Mucosa of stomach (tissue), 1 donor: ENCODE results near the gene TBX4.
"Not testable (repeated sequence)": the region's sequence is repeated elsewhere in the genome, so short reads cannot be mapped to it uniquely, and the experiment has no call there.

Source experiments
- H3K27me3 ChIP-seq: one replicate; pipeline ENCODE4 v1.7.0; 2013; ENCODE audit warnings: mild to moderate bottlenecking, low read length; ENCODE audit not compliant: control insufficient read depth, insufficient read depth
- H3K36me3 ChIP-seq: one replicate; pipeline ENCODE4 v1.7.0; 2013; ENCODE audit warnings: low read length; ENCODE audit not compliant: control insufficient read depth, insufficient read depth
- H3K4me1 ChIP-seq: one replicate; pipeline ENCODE4 v1.7.0; 2013; ENCODE audit warnings: mild to moderate bottlenecking, low read length; ENCODE audit not compliant: control insufficient read depth, insufficient read depth
- H3K4me3 ChIP-seq: one replicate; pipeline ENCODE4 v1.7.0; 2013; ENCODE audit warnings: low read length
- H3K9ac ChIP-seq: one replicate; pipeline ENCODE4 v1.7.0; 2013; ENCODE audit warnings: mild to moderate bottlenecking, low read length, moderate library complexity
- H3K9me3 ChIP-seq: one replicate; pipeline ENCODE4 v1.7.0; 2013; ENCODE audit warnings: mild to moderate bottlenecking, low read length, moderate library complexity; ENCODE audit not compliant: control insufficient read depth
- donor health status: Pancreatic carcinoma.

Gene TBX4

GRCh38 chr17:61511480-61512182 lies 59.4 kb downstream of the TBX4 start:
- Histone ChIP-seq H3K36me3 (no peaks in the 10 kb centered on the region), H3K9ac (no peak overlapping the region), H3K4me3 (no peak overlapping the region), H3K4me1 (no peaks in the 10 kb centered on the region), H3K27me3 (no peaks in the 10 kb centered on the region), H3K9me3 (no peaks in the 10 kb centered on the region)

DNA sequence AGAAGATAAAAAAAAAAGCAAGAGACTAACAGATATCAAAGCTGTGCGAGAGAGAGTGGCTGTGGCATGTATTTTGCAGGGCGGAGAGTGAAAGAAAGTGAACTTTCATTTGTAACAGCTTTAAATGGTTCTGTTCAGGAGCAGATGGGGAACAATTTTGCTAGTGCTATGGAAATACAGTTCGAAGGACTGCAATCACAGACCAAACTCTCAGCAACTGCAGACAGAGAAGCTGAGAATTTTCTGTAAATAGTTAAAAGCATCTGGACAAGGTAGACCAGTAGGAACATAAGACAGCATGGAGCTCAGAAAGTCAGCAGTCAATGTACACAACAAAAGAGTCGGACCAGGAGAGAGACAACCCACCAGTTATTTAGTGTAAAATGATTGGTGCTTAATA lies 62.3 kb downstream of the TBX4 start:
- H3K9me3 ChIP-seq = no peaks in the 10 kb centered on the region
- no peak overlapping the region for H3K9ac ChIP-seq
- H3K4me3 ChIP-seq = no peak overlapping the region
- H3K4me1 ChIP-seq = no peaks in the 10 kb centered on the region
- no peaks in the 10 kb centered on the region for H3K36me3 ChIP-seq
- H3K27me3 ChIP-seq = no peaks in the 10 kb centered on the region

GRCh38 chr17:61517265-61517664 lies 65.0 kb downstream of the TBX4 start:
- no peaks in the 10 kb centered on the region for H3K36me3 ChIP-seq

GRCh38 chr17:61517843-61518606 lies 65.8 kb downstream of the TBX4 start:
- H3K27me3 ChIP-seq = no peaks in the 10 kb centered on the region
- H3K4me1 ChIP-seq = no peaks in the 10 kb centered on the region
- H3K9me3 ChIP-seq = no peaks in the 10 kb centered on the region
- H3K9ac ChIP-seq = no peak overlapping the region
- no peaks in the 10 kb centered on the region for H3K36me3 ChIP-seq
- no peak overlapping the region for H3K4me3 ChIP-seq

More at GRCh38 chr17:61517265-61517664, 65.0 kb downstream of the TBX4 start:
- no peaks in the 10 kb centered on the region for H3K9me3 ChIP-seq
- H3K4me3 ChIP-seq = no peak overlapping the region
- H3K4me1 ChIP-seq = no peaks in the 10 kb centered on the region
- no peaks in the 10 kb centered on the region for H3K27me3 ChIP-seq
- H3K9ac ChIP-seq = no peak overlapping the region

DNA sequence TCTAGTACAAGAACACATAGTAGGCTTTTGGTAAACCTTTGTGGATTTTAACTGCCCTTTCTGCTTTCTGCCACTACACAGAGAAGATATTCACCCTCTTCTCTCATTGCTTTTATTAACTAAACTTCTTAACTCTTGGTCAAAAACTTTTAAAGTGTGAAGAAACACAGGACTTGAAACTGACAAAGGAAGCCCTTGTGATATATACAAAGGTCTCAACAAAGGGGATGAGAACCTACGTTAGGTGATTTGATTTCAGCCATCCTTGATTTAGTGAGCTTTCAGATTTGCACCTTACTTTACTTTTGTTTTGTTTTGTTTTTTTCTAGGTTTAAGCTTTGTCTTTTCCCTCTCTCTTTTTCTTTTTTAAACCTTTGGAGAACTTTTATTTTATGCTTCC lies 66.9 kb downstream of the TBX4 start:
- Histone ChIP-seq H3K4me3 (no peak overlapping the region), H3K36me3 (no peaks in the 10 kb centered on the region), H3K9ac (no peak overlapping the region), H3K27me3 (no peaks in the 10 kb centered on the region), H3K9me3 (no peaks in the 10 kb centered on the region), H3K4me1 (no peaks in the 10 kb centered on the region)

GRCh38 chr17:61519754-61520440 lies 67.7 kb downstream of the TBX4 start:
- Histone ChIP-seq H3K4me3 (no peak overlapping the region), H3K9ac (no peak overlapping the region), H3K9me3 (no peaks in the 10 kb centered on the region), H3K4me1 (no peaks in the 10 kb centered on the region), H3K36me3 (no peaks in the 10 kb centered on the region), H3K27me3 (no peaks in the 10 kb centered on the region)

GRCh38 chr17:61520897-61521296 lies 68.7 kb downstream of the TBX4 start:
- H3K9me3 ChIP-seq = no peaks in the 10 kb centered on the region
- no peak overlapping the region for H3K9ac ChIP-seq
- H3K4me3 ChIP-seq = no peak overlapping the region
- H3K27me3 ChIP-seq = peaks cover 3% of the 10 kb centered on the region
- H3K36me3 ChIP-seq = no peaks in the 10 kb centered on the region
- no peaks in the 10 kb centered on the region for H3K4me1 ChIP-seq

DNA sequence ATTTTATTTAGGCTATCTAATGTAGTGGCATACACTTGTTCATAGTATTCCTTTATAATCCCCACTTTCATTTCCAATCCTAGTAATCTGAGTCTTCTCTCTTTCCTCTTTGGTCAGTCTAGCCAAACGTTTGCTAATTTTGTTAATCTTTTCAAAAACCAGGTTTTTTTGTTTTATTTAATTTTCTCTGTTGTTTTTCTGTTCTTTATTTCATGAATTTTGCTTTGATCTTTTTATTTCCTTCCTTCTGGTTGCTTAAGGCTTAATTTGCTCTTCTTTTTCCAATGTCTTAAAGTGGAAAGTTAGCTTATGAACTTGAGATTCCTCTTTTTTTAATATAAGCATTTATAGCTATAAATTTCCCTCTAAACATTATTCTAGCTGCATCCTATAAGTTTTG lies 69.9 kb downstream of the TBX4 start:
- no peaks in the 10 kb centered on the region for H3K4me1 ChIP-seq
- no peak overlapping the region for H3K4me3 ChIP-seq
- H3K27me3 ChIP-seq = peaks cover 7% of the 10 kb centered on the region
- H3K9ac ChIP-seq = no peak overlapping the region
- no peaks in the 10 kb centered on the region for H3K9me3 ChIP-seq
- no peaks in the 10 kb centered on the region for H3K36me3 ChIP-seq

- Histone ChIP-seq H3K36me3 (no peaks in the 10 kb centered on the region), H3K9me3 (no peaks in the 10 kb centered on the region), H3K4me1 (no peaks in the 10 kb centered on the region), H3K9ac (no peak overlapping the region), H3K27me3 (peaks cover 7% of the 10 kb centered on the region), H3K4me3 (no peak overlapping the region)
Observed at GRCh38 chr17:61524319-61524718, 72.1 kb downstream of the TBX4 start.

GRCh38 chr17:61527441-61527840 lies 75.2 kb downstream of the TBX4 start:
- H3K4me1 ChIP-seq, H3K9ac ChIP-seq, H3K36me3 ChIP-seq, H3K27me3 ChIP-seq, H3K9me3 ChIP-seq, H3K4me3 ChIP-seq: not testable (repeated sequence)

DNA sequence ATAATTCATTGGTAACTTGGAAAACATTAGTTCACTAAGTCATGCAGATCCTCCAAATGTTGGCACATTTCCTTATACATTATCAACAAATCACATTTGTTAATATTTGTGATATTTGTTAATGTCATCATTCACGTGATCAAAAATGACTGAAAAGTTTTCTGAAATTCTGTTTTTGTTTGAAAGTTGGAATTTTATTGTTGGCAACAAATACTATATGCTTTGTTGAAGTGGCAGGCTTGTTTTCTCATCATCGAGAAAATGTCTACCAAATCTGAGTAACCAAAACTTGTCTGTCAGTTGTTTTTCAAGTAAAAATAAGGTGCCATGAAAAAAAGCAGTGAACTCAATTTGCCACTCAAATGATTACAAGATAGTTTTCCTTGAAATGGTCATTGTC lies 75.9 kb downstream of the TBX4 start:
- Histone ChIP-seq H3K4me3 (no peak overlapping the region), H3K4me1 (no peaks in the 10 kb centered on the region), H3K36me3 (no peaks in the 10 kb centered on the region), H3K27me3 (peaks cover 7% of the 10 kb centered on the region), H3K9ac (no peak overlapping the region), H3K9me3 (no peaks in the 10 kb centered on the region)

DNA sequence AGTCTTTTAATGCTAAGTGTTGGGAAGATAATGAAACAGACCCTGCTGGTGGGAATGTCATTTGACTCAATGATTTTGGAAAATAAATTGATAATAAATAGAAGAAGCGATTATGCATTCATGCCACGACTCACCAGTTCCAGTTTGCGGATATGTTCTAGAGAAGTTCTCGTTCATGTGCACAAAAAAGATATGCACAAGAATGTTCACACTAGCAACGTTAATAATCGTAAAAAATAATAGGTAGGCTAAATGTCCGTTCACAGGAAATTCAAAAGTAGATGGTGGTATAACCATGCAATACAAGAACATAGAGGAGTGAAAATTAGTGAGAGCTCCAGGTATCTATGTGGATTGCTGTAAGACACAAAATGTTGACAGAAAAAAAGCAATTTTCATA lies 79.0 kb downstream of the TBX4 start:
- Histone ChIP-seq H3K4me3 (no peak overlapping the region), H3K4me1 (peaks cover under 1% of the 10 kb centered on the region), H3K9me3 (no peaks in the 10 kb centered on the region), H3K27me3 (peaks cover under 1% of the 10 kb centered on the region), H3K9ac (no peak overlapping the region), H3K36me3 (no peaks in the 10 kb centered on the region)
